ENCODE measurements around the gene LRRC14B.

Gene LRRC14B

DNA sequence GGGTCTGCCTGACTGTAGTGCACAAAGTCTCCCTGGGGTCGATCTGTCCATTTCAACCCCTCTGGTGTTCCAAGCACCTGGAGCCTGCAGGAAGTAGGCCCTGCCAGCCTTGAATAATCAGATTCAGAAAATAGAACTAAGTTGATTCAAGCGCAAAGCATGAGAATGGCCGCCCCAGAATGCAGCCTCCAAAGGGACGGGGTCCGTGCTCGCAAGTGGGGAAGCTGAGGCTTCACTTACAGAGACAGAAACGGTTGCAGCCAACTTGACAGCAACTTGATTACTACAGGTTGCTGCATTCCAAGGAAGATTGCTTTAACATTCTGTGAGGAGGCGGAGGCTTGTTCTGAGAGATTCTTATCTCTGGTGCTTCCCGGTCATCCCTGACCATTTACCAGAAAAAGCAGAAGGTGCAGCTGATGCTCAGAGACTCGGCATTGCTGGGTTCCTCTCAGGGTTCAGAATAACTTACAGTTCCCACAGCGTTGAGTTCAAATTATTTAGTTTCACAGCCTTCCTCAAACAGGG, 14.9 kb upstream of the LRRC14B start:
- DNase-seq, result no peak

DNA sequence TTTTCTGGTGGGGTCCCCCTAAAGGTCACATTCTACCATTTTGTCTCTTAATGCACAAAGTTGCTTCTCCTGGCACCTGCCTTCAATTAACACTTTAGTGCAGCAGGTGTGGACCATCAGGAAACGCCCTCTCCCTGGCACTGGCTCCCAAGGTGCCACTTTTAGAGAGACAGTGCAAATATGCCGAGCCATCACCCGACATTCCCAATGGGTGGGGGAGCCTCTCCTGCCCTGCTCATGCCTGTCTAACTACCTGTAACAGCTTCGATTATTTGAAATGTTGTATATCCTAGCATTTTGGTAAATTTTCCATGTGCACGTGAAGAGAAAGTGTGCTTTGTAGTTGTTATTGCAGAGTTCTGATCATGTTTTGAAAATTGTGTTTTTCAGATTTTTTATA, 13.2 kb upstream of the LRRC14B start:
- DNase-seq, result no peak

DNA sequence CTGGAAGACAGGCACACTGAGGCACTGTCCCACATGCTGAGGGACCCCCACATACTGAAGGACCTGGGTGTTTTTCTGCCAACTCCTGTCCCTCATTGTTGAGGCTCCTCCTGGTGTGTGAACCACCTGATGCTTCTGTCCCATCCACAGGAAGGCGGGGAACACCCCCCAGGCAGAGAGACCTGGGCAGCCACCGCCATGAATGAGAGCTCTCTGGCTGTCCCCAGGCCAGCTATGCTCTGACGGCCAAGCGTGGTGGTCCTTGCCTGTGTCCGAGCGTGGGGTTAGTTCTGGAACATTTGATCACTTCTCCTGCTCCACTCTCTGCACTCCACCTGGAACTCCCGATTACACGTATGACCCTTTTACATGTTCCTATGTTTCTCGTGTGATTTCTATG, 11.9 kb upstream of the LRRC14B start:
- no peak for DNase-seq

DNA sequence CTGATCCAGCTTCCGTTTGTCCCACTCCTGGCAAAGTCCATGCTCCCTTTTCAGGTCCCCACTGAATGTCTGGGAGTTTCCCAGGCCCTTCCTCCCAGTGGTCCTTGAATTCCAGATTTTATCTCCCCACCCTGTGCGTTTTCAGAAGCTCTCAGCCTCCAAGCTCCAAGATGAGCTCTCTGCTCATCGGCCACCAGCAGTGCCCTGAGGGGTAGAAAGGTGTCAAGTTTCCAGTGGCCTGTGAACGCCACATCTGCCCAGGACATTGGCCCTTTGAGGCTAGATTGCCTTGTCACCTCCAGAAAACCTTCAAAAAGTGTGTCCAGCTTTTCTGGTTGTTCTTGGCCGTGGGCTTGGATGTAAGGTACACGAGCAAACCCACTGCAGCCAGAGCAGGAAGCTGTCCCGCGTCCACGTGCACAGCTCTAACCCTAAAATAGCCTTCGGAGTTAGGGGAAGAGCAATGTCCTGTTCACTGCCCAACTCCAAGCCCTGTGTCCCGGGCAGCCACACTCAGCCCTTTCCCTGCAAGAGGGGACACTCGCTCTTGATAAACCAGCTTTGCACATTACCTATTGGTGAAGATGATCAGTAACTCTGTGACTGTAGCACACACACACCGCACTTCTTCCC, 10.9 kb upstream of the LRRC14B start:
- no peak for DNase-seq

DNA sequence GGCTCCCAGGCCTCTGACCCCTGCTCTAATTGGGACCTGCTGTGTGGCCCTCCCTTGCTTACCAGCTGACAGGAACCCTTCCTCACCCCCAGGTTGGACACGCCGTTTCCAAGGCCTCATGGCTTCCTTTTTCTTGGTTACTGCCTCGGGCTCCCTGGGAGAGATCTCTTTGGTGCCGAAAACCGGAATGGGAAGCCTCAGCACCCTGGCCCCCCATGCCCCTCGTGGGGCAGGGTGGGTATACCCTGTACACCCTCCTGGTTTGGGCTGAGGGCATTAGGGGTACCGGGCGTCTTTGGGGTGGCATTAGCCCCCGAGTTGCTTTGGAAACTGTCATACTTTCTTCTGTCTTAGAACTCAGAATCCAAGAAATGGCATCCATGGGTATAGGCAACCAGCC, 10.1 kb upstream of the LRRC14B start:
- no peak for DNase-seq

DNA sequence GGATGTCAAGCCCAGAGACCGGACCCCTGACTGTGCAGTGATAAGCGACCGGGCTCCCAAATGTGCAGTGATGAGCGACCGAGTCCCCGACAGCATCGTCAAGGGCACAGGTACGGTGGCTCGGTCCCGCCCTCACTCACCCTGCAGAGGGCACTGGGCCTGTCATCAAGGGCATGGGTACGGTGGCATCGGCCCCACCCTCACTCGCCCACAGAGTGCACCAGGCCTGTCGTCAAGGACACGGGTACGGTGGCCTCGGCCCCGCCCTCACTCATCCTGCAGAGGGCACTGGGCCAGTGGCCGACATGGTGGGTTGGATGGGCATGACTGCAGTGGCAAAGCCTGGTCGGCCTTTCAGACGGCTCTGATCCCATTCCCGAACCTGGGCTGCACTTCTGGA, 9.7 kb upstream of the LRRC14B start:
- no peak for DNase-seq

DNA sequence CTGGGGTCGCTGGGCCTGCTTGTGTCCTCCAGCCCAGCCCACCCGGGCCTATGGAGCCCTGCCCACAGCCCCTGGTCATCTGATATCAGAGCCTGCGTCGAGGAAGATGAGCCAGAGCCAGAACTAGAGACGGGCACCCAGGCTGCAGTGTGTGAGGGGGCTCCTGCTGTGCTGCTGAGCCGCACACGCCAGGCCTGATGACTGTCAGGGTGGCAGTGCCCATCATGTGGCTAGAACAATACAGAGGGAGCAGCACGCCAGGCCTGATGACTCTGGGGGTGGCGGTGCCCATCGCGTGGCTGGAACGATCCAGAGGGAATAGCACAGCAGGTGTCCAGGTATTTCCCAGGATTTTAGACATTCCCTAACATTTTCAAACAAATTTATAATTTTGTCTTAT, 9.2 kb upstream of the LRRC14B start:
- DNase-seq, result no peak

DNA sequence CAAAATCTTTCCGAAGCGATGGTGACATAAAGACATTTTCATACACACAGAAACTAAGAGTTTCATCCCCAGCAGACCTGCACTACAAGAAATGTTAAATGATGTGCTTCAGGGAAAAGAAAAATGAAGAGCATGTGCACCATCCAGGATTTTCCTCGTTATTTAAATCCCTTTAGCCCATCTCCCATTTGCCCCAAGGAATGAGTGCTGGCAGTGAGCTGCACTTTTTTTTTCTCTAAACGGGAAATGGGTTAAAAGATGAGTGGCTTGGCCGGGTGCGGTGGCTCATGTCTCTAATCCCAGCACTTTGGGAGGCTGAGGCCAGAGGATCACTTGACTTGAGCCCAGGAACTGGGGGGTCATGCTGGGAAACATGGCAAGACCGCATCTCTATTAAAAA, 6.8 kb upstream of the LRRC14B start:
- DNase-seq, result no peak

DNA sequence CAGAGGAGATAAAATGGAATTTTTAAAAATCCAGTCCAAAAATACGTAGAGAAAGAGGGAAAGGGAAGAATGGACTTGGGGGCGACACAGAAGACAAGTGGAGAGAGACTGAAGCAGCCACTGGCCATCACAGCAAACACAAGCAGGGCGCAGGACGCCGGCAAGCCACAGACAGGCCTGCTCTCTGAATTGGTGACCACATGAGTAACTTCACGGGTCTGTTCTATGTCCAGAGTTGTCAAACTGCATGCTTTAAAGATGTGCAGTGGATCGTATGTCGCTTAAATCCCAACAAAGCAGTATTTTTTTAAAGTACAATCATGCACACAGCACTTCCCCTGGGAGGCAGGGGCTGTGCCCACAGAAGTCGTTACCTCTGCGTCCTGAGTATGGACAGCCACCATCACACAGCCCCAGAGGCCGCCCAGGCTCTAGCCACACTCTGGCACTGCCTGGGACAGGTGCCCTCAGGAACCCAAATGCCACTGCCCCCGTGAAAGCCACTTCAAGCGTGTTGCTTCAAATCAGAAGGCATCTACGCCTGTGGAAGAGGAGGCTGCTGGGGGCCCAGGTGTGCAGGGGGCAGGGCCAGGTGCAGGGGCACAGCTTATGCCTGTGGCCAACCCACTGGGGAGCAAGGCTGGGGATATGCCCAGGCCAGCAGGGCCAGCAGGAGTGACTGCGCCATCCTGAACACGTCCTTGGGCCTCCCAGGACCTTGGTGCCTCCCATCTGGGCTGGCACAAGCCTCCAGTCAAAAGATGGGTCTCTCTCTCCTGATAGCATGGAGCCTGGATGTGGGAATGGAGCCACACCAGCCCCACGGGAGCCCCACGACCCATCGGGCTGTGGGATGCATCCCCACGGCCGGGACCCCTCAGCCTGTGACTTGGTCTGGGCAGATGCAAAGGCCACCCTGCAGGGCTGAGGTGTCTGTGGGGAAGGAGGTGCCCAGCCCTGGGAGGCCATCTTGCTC, 5.9 kb upstream of the LRRC14B start:
- no peak for DNase-seq

DNA sequence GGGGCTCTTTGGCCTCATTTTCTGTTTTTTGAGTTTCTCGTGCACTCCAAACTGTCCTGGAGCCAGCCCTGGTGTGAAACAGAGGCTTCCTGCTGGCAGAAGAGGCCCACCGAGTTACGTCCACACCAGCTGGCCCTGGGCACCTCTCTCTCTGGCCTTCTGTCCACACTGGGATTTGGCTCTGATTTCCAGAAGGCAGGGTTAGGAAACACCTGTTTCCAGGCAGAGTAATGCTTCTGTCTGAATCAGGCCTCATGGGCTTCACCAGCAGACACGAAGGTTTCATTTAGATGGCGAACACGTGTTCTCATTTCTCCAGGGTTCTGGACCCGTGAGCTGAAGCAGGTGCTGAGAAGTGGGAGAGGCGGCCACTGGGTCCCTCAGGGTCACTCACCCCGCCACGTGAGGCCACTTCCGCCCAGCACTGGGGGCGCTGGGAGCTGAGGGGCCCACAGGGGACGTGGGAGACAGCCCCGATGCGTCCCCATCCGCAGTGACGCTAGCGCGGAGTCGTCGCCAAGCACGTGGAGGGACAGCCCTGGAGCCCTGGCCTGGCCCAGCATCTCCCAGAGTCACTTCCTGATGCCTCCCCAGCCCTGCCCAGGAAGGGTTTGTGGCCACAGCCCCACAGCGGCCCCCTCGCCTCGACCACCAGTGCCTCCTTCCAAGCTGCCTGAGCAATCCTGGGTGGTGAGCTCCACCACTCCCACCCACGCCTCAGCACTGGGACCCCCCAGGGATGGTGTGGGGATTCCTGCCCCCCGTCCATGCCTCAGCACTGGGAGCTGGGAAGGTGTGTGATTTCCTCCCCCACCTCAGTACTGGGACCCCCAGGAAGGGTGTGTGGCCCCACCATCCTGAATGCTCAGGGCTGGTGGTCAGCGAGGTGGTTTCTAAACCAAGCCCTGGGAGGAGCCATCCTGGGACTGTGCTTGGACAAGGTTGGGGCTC, 4.9 kb upstream of the LRRC14B start:
- DNase-seq, result no peak

DNA sequence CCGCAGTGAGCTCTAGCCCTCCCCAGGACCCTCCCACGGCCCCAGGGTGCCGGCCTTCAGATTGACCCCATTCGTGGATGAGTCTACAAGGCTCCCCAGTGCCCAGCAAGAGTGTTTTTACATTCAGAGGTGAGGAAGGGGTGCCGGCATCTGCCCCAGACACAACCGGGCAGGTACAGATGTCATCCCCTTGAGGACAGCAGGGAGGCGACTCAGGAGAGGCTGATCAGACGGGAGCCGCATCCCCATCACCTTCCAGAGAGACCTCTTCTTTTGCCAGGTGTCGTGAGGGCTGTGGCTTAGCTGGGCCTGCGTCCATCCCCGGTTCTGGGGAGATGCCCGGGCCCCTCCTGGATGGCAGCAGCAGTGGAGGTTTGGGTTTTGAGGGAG, 4.3 kb upstream of the LRRC14B start:
- DNase-seq, result no peak

DNA sequence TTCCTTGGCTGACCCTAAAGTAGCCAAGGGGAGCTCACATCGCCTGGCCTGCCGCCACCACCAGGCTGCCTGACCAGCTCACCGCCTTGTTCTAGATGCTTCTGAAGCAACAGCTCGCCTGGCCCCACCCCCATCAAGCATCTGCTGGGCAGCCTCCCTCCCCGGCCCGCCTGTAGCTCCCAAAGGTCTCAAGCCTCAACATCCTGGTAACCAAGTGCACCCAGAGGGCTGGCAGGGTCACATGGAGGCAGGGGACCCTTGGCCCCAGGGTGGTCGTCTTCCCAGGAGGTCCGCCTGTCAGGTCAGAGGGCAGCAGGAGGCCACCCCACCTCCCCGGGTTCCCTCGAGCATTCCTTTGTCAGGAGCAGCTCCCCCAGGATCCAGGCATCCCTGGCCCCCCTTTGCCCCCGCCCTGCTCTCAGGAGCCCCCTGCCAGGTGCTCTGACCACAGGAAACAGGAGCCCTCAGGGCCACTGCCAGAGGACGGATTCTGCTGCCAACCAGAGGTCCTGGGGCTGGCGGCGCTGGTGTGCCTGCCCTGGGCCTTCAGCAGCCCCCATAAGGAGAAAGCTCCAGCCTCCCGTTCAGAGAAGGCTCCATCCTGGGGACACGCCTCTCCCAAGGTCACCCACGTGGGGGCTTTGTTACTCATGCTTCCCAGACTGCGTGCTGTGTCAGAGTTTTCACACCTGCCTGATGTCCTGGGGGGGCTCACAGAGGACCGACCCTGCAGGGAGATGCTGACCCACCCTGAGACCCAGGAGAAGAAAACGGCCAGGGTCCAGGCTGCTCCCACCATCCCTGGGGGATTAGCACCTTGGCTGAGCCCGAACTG, 3.5 kb upstream of the LRRC14B start:
- DNase-seq, result no peak

DNA sequence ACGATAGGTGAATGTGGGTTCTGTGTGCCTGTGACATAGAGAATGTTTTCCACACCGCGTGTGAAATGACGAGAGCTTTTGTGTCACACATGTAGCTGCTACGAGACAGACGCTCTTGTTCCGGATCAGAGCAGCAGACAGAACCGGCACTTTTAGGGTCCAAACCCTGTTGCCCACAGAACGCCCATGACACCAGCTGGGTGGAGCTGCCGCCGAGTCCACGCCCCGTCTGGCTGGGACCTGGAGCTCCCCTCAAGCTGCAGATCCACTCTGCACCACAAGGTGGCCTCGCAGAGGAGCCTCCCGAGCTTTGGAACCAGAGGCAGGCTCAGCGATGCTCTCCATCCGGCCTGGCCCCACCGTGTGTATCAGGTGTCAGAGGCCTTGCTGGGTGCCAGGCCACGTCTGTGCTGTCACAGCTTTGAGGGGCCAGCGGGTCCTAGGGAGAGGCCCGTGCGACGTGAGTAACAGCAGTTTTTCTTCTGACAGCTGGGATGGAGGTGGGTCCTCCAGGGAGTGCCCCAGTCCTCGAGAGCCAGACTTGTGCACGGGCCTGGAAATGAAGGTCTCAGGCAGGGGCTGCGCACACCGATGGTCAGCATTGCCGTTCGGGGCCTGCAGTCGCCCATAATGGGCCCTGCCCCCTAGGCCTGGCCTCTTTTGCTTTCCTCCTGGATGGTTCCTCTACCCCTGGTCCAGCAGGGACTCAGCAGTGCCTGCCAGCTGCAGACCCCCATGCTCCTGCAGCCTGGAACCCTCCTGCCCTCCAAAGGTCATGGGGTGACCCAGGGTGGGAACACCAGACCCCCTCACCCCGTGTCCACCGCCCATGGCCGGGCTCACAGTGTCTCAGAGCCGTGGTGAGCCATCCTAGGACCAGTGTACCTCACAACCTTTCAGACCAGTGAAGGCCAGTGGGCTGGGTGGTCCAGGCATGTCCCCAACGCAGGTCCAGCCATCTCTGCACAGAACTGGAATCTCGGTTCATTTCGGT, 2.5 kb upstream of the LRRC14B start:
- DNase-seq, result peak; percentile 88

DNA sequence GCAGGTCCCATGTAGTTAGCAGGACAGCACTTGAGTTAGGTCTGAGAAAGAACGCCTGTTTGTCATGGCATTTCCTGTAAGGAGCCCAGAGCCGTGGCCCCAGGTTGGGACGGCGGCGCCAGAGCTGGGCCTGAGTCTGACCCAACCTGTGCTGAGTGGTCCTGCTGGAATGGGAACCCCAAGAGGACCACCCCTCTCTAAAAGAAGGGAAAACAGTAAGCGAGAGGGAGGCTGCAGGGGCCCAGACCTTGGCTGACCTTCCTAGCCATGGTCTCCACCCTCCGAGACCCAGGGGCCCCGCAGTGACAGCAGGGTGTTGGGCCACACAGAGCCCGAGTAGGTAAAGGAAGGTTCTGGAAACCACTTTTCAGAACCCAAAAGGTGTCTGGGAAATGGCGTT, 1.8 kb upstream of the LRRC14B start:
- DNase-seq, result no peak

DNA sequence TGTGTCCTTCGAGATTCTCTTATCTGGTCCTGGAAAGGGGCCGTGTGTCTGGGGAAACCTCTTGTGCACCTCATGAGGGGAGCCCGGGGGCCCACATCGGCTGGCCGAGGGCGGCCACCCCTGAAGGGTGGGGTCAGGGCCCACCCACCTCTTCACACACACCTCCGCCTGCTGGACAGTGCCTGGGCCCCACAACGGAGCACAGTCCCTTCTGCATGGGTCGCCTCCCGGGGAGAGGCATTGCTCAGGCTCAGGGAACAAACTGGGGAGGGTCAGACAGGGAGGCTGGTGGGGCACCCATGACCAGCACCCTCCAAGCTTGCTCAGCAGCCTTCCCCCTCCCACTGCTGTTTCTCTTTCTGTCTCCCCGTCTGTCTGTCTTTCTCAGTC, 1.3 kb upstream of the LRRC14B start:
- no peak for DNase-seq

DNA sequence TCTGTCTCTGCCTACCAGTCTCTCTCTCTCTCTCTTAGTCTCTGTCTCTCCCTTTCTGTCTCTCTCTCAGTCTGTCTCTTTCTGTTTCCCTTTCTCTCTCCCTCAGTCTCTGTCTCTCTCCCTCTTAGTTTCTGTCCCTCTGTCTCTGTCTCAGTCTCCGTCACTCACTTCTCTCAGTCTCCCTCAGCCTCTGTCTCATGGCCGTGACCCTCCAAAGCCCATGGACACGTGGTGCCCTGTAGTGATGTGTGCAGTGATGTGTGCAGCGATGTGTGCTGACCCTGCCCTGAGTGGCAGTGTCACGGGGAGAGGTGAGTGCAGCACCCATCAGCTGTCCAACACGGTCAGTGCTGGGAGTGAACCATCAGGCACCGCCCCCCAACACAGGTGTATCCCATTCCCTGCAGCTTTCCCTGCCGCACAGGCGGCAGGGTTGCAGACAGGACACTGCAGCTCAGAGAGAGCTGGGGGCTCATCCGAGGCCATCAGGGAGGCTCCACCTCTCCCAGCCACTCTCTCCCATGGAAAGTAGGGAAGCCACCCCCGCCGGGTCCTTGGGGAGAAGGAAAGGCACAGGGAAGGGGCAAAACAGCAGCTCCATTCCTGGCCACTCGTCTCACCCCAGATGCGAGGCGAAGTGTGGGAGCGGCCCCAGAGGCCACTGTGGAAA, 794 bp upstream of the LRRC14B start:
- no peak for DNase-seq

DNA sequence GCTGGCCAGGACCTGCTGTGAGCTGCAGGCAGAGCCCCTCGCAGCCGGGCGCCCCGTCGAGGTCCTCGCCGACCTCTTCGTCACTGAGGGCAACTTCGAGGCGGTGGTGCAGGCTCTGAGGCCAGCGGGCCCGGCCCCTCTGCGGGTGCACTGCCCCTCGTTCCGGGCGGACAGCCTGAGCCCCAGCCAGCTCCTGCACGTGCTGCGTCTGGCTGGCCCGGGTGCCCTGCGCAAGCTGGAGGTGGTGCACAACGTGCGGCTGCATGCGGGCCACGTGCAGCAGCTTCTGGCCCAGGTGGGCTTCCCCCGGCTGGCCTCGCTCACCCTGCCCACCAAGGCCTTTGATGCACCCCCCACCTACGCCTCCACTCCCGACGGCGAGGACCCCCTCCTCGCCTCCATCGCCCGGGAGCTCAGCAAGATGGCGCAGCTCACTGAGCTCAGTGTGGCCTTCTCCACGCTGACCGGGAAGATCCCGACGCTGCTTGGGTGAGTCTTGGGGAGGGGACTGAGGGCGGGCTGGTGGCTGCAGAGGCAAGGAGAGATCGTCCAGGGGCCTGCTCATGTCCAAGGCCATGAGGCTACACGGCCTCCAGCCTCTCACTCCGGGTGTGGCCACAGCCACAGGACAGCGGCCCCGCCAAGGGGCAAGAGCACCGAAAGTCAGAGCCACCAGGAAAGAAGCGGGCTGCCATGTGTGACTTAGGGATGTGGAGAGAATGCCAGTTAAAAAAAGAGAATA, 825 bp downstream of the LRRC14B start:
- DNase-seq, result no peak

DNA sequence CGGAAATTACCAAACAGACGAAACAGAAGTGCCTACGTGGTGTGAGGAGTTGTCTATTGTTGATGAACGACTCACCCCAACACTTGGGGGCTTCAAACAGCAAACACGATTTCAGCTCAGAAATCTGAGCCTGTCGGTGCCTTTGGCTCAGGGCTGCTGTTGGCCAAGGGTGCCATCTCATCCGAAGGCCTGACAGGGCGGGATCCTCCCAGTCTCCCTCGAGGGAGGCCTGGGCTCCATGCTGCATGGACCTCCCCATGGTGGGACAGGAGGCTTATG, 1.3 kb downstream of the LRRC14B start:
- no peak for DNase-seq

DNA sequence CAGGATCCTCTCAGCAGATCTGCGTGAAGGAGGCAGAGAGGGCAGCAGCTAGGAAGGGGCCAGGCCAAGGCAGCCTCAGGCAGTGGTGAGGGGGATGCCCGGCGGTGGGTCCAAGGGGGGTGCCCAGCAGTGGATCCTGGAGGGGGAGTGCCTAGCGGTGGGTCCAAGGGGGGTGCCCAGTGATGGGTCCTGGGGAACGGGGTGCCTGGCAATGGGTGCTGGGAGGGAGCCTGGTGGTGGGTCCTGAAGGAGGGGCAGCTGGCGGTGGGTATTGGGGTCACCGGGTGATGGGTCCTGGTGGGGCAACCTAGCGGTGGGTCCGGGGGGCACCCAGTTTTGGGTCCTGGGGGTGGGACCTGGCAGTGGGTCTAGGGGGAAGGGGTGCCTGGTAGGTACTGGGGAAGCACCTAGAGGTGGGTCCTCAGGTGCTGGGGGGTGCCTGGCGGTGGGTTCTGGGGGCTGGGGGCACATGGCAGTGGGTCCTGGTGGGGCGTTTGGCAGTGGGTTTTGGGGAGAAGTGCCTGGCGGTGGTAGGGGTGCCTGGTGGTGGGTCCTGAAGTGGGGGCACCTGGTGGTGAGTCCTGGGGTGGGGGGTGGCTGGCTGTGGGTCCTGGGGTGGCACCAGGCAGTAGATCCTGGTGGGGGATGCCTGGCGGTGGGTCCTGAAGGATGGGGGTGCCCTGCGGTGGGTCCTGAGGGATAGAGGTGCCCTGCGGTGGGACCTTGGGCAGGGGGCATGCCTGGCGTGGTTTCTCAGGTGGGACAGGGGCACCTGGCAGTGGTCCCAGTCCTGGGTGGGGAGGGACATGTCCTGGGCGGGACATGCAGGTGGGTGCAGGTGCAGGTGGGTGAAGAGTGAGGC, 1.9 kb downstream of the LRRC14B start:
- no peak for DNase-seq
